HepG2 (cell line): ENCODE measurements around the gene SUPT6H. TPM values are rescaled to one million over a fixed set of nuclear protein-coding genes. Genes with fewer than 3 reads are reported as not detected.

Experiments
- CCAR2 ChIP-seq: fragments of 200-400 bp; formaldehyde crosslinking; optimal IDR thresholded peaks from 2 replicates; pipeline ENCODE3; 2018; ENCODE audit warnings: low read depth, mild to moderate bottlenecking, low read length, moderate library complexity
- FOXA3 ChIP-seq: IDR thresholded peaks from 2 replicates; pipeline ENCODE4 v1.6.1; 2016; ENCODE audit warnings: missing genetic modification reagents, missing compliant biosample characterization
- KLF11 ChIP-seq: IDR thresholded peaks from 2 replicates; pipeline ENCODE4 v1.6.1; 2016; ENCODE audit warnings: missing compliant biosample characterization
- MAFF ChIP-seq: IDR thresholded peaks from 2 replicates; pipeline ENCODE4 v1.6.1; 2011; ENCODE audit warnings: low read depth, low read length, improper control_type of control experiment
- MED8 ChIP-seq: sonication (generic); formaldehyde crosslinking; IDR thresholded peaks from 2 replicates; pipeline ENCODE4 v1.8.1; 2023; ENCODE audit warnings: mild to moderate bottlenecking, missing genetic modification reagents; ENCODE audit not compliant: insufficient replicate concordance
- MIXL1 ChIP-seq: IDR thresholded peaks from 2 replicates; pipeline ENCODE4 v1.6.1; 2016
- PREB ChIP-seq: sonication (generic); formaldehyde crosslinking; IDR thresholded peaks from 2 replicates; pipeline ENCODE4 v1.4.0; 2020; ENCODE audit warnings: missing genetic modification reagents
- RFX1 ChIP-seq: fragments of 450-650 bp; IDR thresholded peaks from 2 replicates; pipeline ENCODE4 v1.6.1; 2017
- SMARCC2 ChIP-seq: fragments of 450-650 bp; IDR thresholded peaks from 2 replicates; pipeline ENCODE4 v1.6.1; 2017; ENCODE audit warnings: antibody characterized with exemption, mild to moderate bottlenecking
- STAT5B ChIP-seq: sonication (generic); formaldehyde crosslinking; IDR thresholded peaks from 2 replicates; pipeline ENCODE4 v1.4.0; 2020; ENCODE audit warnings: missing genetic modification reagents
- SUZ12 ChIP-seq: fragments of 150-350 bp; IDR thresholded peaks from 2 replicates; pipeline ENCODE4 v1.6.1; 2014; ENCODE audit warnings: low read depth, low read length
- ZBTB10 ChIP-seq: sonication (generic); formaldehyde crosslinking; IDR thresholded peaks from 2 replicates; pipeline ENCODE4 v1.4.0; 2020; ENCODE audit warnings: missing genetic modification reagents, borderline replicate concordance
- ZNF331 ChIP-seq: sonication (generic); formaldehyde crosslinking; IDR thresholded peaks from 2 replicates; pipeline ENCODE4 v1.4.0; 2020; ENCODE audit warnings: missing genetic modification reagents
- ZNF383 ChIP-seq: sonication (generic); formaldehyde crosslinking; IDR thresholded peaks from 2 replicates; pipeline ENCODE4 v1.4.0; 2020; ENCODE audit warnings: missing genetic modification reagents, mild to moderate bottlenecking, borderline replicate concordance
- ZNF407 ChIP-seq: sonication (generic); formaldehyde crosslinking; IDR thresholded peaks from one replicate; pipeline ENCODE4 v1.5.1; 2020; ENCODE audit warnings: mild to moderate bottlenecking, missing genetic modification reagents; ENCODE audit errors: not compliant biosample characterization
- ZNF468 ChIP-seq: sonication (generic); formaldehyde crosslinking; IDR thresholded peaks from 2 replicates; pipeline ENCODE4 v1.8.0; 2022; ENCODE audit warnings: mild to moderate bottlenecking, moderate library complexity, missing genetic modification reagents
- ZNF768 ChIP-seq: sonication (generic); formaldehyde crosslinking; IDR thresholded peaks from 2 replicates; pipeline ENCODE4 v1.4.0; 2020; ENCODE audit warnings: missing genetic modification reagents
- ZNF816 ChIP-seq: sonication (generic); formaldehyde crosslinking; IDR thresholded peaks from 2 replicates; pipeline ENCODE4 v1.8.0; 2022; ENCODE audit warnings: missing genetic modification reagents, mild to moderate bottlenecking, borderline replicate concordance
- ZNF878 ChIP-seq: sonication (generic); formaldehyde crosslinking; IDR thresholded peaks from 2 replicates; pipeline ENCODE4 v1.8.1; 2023; ENCODE audit warnings: mild to moderate bottlenecking, missing genetic modification reagents, moderate library complexity
- polyA plus RNA-seq, 8 experiments: library from polyadenylated mRNA; depleted of rRNA in 3 of 8; stranded (reverse) in 7 of 8; unstranded in 1 of 8; fragments of >200 nt; fragmentation: Illumina TruSeq in 4 of 8; extraction: Trizol in 4 of 8; gene quantifications; 2 replicates each; pipeline versions ENCODE4 v1.2.1 to v1.2.3, GENCODE V29; 2011 to 2016; ENCODE audit warnings: low read depth in 4 of 8, missing spikeins in 1 of 8, mixed read lengths in 1 of 8; ENCODE audit not compliant: insufficient read depth in 1 of 8
- total RNA-seq, 5 experiments: library from RNA; depleted of rRNA; stranded (reverse); fragments of >200 nt; fragmentation: Illumina TruSeq; extraction: Trizol; gene quantifications; 2 replicates each; pipeline ENCODE4 v1.2.3, GENCODE V29; 2016; ENCODE audit warnings: low read depth in 1 of 5

The SUPT6H gene
- total and polyA plus RNA-seq, 2 of the 13 experiments (the other 11 are each of a cell fraction or from before 2014, with no cell fraction given) = 32.7 to 39.9 TPM

- TF ChIP-seq ZNF407 (CRISPR knock-in tag) = no peak
- TF ChIP-seq ZNF331 = peak; percentile 20; the same call in 1 of the 2 replicates
- peak; percentile 54 for TF ChIP-seq MED8 (CRISPR knock-in tag)
- TF ChIP-seq PREB (CRISPR knock-in tag) = no peak
- TF ChIP-seq KLF11 = no peak
- no peak for TF ChIP-seq ZNF816 (CRISPR knock-in tag)
- TF ChIP-seq ZNF768 = no peak
- TF ChIP-seq ZBTB10 = no peak
- TF ChIP-seq MAFF = no peak
- TF ChIP-seq ZNF468 = no peak
- peak; percentile 85; the same call in 1 of the 2 replicates for TF ChIP-seq ZNF383 (CRISPR knock-in tag)
- TF ChIP-seq RFX1 = no peak
- no peak for TF ChIP-seq FOXA3 (CRISPR knock-in tag)
- no peak for TF ChIP-seq SUZ12
- no peak; the same call in 1 of the 2 replicates for TF ChIP-seq MIXL1 (CRISPR knock-in tag)
- peak; percentile 27 for TF ChIP-seq CCAR2
- TF ChIP-seq ZNF878 (CRISPR knock-in tag) = no peak
- no peak for TF ChIP-seq SMARCC2
- TF ChIP-seq STAT5B (CRISPR knock-in tag) = no peak
These were observed 64.9 kb downstream of the SUPT6H start (continued) for GRCh38 chr17:28726627-28727491.
